MM.1S (cell line): ENCODE results near the gene ULK2.
"Not testable (repeated sequence)": the region's sequence is repeated elsewhere in the genome, so short reads cannot be mapped to it uniquely, and the experiment has no call there.

Experiments
- CTCF ChIP-seq: fragments of 300-600 bp; sonication (generic); IDR thresholded peaks from 2 replicates; pipeline ENCODE4 v1.5.1; 2016; ENCODE audit warnings: antibody characterized with exemption, low read length, mixed read lengths
- EZH2 ChIP-seq: fragments of 300-600 bp; sonication (generic); optimal IDR thresholded peaks from 2 replicates; pipeline ENCODE3; 2017; ENCODE audit warnings: low read depth, mild to moderate bottlenecking, antibody characterized with exemption, low read length, mixed read lengths
- EZH2phosphoT487 ChIP-seq: fragments of 300-600 bp; sonication (generic); IDR thresholded peaks from 2 replicates; pipeline ENCODE4 v1.6.1; 2018; ENCODE audit warnings: antibody characterized with exemption, low read length

- TF ChIP-seq CTCF, EZH2, EZH2phosphoT487: not testable (repeated sequence)
These were observed 22.8 kb upstream of the ULK2 start for GRCh38 chr17:19890554-19890953.
